NCI-H2196 (cell line): Measurements from ENCODE around the gene CBARP.

Experiments
- DNase-seq: peaks from one replicate; lab custom pipeline; 2025; ENCODE audit not compliant: unreplicated experiment; lab: John Stamatoyannopoulos, UW

Gene CBARP

GRCh38 chr19:1275976-1276627, 38.3 kb upstream of the CBARP start:
- DNase-seq = no peak

GRCh38 chr19:1275260-1275975, 37.6 kb upstream of the CBARP start, which contains the start of gene FAM174C:
Gene FAM174C (plus strand): TSS chr19:1275530. CDS start chr19:1275550, 20 bp downstream.
- peak; percentile 99 for DNase-seq

DNA sequence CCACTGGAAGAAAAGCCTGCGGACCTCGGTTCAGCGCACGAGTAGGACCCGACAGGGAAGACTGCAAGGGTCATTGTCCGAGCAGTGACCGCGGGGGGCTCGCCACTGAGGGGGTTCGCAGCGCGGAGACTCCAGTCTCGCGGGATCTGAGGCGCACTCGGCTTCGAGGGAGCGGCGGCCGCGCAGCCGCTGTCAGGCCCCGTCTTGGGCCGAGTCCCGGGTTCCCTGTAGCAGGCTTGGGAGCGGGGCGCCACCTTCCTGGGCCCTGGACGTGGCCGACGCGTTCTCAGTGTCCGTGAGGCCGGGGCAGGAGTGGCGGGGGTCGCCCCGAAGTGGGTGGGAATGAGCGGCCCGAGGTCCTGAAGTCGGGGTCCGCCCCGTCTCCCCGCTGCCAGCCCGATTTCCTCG, 37.1 kb upstream of the CBARP start:
- no peak for DNase-seq

DNA sequence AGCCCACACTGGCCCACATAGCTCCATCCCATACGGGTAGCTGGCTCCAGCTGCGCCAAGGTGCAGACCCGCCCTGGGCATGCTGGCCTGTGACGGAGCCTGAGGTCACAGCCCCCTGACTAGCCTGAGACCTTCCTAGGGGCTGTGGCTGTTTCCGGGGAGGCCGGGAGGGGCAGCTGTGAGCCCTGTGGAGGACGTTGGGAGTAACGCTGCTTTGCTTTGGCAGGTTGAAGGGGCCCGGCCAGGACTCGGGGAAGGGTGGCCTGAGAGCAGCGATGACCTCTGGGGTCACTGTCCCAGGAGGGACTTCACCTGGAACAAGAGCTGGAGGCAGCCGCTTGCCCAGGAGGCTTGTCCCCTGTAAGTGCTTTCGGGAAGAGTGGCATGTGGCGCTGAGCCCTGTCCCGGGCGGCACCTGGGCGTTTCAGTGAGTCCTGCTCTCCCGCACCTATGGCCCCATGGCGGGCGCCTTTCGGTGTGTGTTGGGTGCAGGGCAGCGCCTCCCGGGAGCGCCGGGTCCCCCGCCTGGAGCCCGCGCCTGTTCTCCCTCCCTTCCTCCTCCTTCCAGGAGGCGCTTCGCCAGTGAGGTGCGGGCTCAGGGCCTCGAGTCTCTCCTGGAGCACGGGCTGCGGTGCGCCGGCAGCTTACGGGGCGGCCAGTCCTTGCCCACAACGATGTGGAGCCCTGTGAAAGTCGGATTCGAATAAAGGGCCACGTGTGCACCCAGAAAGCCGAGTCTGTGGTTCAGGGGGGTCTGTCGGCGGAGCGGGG, 36.5 kb upstream of the CBARP start:
- no peak for DNase-seq

GRCh38 chr19:1273263-1274041, 35.6 kb upstream of the CBARP start:
- DNase-seq = no peak

GRCh38 chr19:1272423-1273262, 34.8 kb upstream of the CBARP start:
- no peak for DNase-seq

DNA sequence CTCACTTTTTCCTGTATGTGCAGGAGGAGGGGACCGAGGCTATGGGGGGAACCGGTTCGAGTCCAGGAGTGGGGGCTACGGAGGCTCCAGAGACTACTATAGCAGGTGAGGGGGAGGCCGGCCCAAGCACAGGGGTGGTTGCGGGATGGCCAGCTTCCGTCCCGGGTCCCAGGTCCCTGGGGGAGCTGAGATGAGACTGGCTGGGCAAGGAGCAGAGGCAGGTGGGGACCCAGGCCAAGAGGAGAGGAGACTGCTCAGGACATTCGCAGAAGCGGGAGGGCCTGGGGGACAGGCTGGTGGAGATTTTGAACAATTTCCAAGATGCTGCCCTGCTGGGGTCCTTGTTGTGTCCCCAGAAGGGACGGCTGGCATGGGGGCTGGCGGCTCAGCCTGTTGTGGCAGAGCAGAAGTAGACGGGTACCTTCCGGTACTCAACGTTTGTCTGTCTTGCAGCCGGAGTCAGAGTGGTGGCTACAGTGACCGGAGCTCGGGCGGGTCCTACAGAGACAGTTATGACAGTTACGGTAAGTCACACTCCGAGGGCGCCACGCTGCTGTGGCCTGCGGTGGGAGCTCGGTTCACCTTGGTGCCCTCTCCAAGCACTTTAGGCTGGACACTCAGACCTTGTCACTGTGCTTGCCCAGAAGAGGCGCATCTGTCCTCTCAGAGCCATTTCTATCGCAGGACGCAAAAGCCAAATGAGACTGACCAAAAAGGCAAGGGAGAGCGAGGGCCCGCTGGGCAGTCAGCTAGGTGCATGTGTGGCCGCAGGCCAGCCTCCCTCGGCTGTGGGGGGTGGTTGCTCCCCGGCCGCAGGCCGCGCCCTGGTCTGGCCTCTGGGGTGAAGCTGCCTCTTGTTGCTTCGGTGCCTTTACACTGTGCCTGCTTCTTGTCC, 34.0 kb upstream of the CBARP start:
- DNase-seq = no peak

GRCh38 chr19:1270854-1271527, 33.2 kb upstream of the CBARP start:
- DNase-seq = no peak

GRCh38 chr19:1270213-1270853, 32.5 kb upstream of the CBARP start:
- DNase-seq = peak; percentile 62

DNA sequence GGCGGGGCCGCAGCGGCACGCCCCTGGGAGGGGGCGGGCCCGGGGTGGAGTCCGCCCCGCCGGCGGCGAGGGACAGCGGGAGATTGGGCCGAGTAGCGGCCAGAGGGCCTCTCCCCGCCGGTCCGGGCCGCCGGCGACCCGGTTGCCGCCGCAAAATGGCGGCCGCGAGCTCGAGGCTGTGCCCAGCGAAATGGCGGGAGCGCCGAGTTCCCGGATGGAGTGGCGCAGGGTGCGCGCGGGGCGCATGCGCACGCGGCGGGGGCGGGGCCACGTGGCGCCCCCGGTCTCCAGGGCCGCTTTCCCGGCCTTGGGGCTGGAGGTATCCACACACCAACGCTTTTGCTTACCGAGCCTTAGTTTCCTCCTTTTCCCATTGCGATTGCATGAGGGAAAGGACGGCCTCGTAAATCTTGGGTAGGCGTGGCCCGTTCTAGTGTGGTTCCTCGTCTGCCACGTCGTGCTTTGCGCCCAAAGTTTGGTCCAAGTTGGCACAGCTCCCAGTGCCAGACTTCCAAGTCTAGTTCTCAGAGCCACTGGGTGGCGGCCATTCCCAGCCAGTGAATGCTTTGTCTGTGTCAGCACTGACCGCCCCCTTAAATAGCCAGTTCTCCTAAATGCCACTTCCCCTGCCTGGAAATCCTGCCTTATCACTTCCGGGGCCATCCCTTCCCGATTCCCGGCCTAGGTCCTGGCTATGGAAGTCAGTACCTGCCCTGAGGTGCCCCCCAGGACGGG, 31.8 kb upstream of the CBARP start:
- DNase-seq = peak; percentile 90

DNA sequence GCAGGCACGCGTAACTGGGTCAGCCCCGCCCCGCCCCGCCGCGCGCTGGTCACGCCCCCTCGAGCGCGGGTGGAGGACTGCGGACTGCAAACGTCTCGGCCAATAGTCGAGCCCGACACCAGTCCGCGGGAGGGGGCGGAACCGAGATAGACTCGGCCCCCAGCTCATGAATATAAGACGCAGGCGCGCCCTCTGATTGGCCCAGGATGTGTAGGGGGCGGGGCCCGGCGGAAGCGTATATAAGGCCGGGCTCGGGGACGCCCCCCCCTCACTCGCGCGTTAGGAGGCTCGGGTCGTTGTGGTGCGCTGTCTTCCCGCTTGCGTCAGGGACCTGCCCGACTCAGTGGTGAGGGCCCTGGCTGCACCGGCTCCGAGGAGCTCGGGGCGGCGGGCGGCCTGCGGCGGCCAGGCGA, 31.3 kb upstream of the CBARP start, which contains the start of gene CIRBP:
Gene CIRBP, plus strand, starts transcription at position 268 of the 413 bp plus-strand sequence. CDS start 1,602 bp downstream, outside the sequence.
- peak; percentile 98 for DNase-seq

DNA sequence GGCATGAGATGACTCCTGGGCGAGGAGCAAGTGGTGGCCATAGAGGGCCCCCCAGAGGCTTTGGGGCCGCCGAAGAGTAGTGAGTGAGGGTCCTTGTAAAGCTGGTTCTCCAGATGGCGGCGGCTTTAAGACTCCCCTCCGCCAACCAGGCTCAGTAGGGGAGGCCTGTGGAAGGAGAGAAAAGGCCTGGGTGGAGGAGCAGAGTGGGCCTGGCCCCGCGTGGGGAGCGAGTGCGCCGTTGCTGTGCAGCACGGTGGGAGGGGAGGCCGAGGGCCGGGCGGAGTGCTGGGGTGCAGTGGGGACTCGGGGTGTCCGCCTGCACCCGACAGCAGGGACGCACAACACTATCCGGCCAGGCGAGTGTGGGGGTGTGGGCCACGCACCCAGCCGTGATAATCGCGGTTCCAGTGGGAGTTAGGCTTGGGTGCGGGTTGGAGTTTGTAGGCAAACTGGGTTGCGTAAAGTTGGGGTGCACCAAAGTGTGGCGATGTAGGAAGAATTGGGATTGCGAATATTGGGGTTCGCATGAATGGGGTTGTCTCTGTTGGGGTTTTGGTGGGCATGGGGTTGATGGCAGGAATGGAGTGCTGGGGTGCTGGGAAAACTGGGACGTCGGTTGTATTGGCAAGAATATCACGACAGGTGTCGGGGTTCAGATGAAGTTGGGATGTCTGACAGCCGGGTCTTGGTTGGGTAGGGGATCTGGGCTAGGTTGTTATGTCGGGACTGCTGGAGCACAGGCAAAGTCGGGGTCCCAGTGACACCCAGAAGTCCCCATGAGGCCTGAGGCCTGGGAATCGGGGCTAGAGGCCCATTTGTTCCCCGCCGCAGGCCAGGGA, 30.6 kb upstream of the CBARP start:
- DNase-seq = no peak

DNA sequence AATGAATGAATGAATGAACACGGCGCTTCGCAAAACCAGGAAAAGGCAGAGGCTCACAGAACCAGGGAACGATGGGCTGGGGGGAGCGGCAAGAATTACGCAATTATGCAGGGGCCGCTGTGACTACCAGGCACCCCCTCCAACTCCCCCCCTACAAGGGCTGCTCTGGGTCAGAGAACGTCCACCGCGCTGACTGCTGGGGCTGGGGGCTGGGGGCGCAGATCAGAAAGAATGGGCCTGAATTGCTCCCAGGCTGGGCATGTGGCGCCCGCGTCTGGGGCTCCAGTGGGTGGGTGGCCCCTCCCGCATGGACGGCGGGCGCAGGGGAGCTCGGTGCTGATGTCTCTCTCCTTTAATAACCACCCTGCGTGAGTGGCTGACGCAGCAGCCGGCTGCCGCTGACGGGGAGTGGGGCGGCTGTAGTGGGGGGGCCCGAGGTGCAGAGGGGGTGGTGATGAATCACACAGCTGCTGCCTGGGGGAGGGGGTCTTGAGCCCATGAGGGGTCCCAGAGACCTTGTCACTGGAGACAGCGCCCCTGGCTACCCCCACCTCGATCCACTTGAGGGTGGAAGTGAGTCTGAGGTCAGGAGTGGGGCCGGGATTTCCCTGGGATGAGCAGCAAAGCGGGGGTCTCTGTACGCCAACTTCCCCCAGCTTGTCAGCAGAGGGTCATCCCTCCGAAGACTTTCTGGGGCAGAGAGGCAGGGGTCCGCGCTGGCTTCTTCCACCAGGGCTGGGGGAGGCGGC, 29.8 kb upstream of the CBARP start:
- DNase-seq = no peak

DNA sequence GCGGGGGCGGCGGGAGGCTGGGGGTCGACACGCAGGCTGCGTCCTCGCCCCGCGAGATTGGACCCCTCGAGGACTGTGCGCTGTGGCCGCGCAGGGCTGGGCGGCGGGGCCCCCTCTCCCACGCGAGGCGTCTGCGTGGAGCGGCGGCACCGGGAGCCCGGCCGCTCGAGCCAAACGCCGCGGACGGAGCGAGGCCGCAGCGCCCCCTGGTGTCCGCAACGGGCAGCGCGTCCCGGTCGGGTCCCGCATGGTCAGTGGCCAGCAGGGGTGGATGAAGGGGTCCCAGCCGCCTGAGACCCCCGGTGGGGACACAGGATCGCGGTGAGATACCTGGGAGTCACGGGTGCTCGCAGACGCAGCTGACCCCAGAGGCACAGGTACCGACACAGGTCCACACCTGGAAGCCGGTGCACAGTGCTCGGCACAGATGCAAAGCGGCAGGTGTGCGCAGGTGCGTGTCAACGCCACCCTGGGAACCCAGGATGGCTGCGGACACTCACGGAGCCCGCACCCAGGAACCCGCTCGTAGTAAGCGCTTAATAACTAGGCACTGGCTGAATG, 29.2 kb upstream of the CBARP start:
- peak; percentile 78 for DNase-seq

DNA sequence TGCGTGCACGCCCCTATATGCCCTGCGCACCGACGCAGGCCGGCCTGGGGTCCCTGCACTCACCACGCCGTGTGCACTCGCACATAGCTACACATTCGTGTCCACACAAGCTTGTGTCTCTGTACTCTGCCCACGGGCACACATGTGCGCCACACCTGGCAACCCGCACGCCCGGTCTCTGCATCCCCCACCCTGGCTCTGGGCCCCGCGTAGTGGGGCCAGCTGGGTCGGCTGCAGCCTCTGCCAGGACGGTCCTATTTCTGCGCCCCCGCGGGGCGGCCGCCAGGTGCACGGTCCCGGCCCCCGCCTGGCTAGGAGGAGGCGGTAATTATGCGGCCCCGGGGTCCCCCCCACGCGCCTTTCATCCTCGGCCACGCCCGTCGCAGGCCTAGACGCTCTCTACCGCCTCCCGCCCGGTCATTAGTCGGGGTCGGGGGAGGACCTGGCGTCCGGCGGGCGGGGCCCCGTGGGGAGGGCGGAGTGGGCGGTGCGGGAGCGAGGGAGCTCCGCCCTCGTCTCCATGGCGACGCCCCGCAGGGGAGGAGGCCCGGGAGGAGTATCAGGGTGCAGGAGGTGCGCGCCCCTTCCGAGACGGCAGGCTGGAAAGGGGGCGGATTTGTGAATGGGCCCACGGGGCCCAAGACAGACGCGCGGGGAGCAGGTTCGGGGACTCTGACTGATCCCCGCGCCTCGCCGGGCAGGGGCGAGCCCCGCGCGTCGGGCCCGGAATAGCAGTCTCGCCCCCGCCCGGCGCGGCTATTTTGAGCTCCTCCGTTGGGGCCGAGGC, 28.5 kb upstream of the CBARP start:
- peak; percentile 93 for DNase-seq
